Measurements from ENCODE around the gene ASPSCR1. TPM values are rescaled to one million over a fixed set of nuclear protein-coding genes. Genes with fewer than 3 reads are reported as not detected.

The ASPSCR1 gene
- total and polyA plus RNA-seq, 2 of the 8 experiments (the other 6 are each of a cell fraction or from before 2014, with no cell fraction given) = 33.3 to 43.7 TPM

DNA sequence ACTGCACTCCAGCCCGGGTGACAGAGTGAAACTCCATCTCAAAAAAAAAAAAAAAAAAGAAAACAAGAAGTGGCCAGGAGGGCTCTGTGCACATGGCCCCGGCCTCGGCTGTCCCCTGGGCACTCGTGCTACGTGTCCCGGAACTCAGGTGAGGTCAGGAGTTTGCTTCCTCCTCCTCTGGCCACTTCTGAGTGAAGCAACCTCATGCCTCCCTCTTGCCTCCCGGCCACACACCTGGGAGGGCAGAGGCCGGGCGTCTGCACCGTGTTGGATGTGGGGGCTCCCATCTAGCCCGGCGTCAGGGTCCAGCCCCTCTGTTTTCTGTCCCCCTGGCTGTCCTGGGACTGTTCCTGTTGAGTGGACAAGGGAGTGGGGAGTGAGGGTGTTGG is 22.2 kb downstream of the ASPSCR1 start (continued):
- no peak for TF ChIP-seq GABPA (IDR thresholded peaks at IDR 0.05; ENCODE audit: borderline replicate concordance, insufficient read depth, low read length)
- no peak for TF ChIP-seq BACH1 (IDR thresholded peaks at IDR 0.05; ENCODE audit: low read length)
- TF ChIP-seq, protein P1, sequence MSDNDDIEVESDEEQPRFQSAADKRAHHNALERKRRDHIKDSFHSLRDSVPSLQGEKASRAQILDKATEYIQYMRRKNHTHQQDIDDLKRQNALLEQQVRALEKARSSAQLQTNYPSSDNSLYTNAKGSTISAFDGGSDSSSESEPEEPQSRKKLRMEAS (IDR thresholded peaks at IDR 0.05) = no peak
